ENCODE results near the gene ZNF764.

GRCh38 chr16:30601966-30602365 lies 43.8 kb upstream of the ZNF764 start:
- TF ChIP-seq CTCF (IDR thresholded peaks at IDR 0.05) (no peak), POLR2A (IDR thresholded peaks at IDR 0.05) (no peak), EP300 (IDR thresholded peaks at IDR 0.05) (no peak)

Measured in ovary (tissue), 3 donors.